ENCODE results near the gene ZDHHC1.
"Not testable (repeated sequence)": the region's sequence is repeated elsewhere in the genome, so short reads cannot be mapped to it uniquely, and the experiment has no call there.

ZDHHC1 gene

DNA sequence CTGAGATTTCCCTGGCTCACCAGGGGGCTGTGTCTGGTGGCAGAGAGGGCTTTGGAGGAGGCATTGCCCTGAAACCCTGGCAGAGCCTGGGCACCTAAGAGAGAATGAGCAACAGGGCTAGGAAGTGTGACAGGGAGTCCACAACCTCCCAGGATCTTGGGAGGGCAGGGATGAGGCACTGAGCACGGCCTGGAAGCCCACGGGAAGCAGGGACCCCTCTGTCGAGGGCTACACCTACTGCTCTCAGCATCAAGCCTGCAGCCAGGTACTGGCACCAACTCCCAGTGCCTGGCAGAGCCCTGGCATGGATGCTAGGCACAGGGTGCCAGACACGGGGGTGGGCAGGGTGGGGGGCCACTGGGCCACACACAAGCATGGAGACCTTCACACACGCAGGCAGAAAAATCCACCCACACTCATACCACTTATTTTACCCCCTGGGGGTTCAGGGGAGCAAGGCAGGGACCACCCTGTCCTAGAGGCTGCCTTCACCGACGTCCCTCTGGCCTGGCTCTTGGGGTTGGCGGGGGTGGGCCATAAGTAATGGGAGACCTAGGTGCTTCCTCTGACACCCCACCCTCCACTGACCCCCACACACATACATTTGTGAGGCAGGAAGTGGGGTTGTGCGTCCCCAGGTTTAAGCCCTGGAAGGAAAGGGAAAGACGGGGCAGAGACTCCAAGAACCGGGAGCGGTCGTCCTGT lies 13.7 kb upstream of the ZDHHC1 start:
- no peak for DNase-seq

DNA sequence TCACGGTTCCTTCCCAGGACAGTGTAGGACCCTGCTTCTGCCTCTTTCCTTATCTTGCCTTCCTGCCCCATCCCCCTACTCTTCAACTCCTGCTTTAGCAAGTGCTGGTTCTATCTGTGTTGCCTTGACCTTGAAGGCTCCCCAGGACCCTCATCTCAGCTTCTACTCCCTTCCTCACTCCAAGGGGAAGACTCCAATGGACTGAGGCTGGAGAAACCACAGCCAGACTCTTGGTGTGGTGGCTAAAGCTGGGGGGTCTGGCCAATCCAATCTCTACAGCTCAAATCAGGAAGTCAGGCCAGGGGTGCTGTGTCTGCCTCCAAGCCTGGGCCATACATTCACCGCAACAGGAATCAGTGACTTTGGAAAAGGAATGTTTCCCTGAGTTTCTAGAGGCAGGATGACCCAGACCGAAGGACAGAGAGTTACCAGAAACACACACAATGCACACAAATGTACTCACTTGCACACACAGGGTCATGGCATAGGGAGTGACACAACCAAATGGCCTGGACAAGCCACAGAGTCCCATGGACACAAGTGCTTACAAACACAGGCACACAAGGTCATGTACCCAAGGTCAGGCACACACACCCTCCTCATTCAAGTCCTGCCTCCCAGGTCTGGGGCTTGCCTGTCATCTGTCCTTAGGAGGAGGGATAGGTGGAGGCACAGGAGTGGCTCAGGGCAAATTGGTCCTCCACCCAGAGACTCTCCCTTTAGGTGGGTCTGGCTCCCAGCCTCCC lies 12.9 kb upstream of the ZDHHC1 start:
- DNase-seq, result no peak

GRCh38 chr16:67428146-67428731 lies 12.0 kb upstream of the ZDHHC1 start:
- peak; percentile 51 to 58 for DNase-seq

GRCh38 chr16:67426950-67427349 lies 10.7 kb upstream of the ZDHHC1 start:
- no peak for DNase-seq

DNA sequence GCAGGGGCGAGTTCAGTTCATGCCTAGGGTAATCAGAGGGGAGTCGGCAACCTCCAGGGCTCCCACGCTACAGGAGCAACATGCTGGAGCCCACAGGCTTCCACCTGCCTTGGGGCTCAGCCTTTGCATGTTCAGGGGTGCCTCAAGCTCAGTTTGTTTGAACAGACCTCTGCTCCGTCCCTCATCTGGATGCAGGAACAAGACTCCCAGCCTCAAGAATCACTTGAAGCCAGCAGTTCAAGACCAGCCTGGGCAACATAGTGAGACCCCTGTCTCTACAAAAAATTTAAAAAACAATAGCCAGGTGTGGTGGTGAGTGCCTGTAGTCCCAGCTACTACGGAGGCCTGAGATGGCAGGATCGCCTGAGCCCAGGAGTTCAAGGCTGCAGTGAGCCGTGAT lies 9.7 kb upstream of the ZDHHC1 start:
- DNase-seq, result no peak

GRCh38 chr16:67425580-67425979 lies 9.3 kb upstream of the ZDHHC1 start:
- no peak for DNase-seq

DNA sequence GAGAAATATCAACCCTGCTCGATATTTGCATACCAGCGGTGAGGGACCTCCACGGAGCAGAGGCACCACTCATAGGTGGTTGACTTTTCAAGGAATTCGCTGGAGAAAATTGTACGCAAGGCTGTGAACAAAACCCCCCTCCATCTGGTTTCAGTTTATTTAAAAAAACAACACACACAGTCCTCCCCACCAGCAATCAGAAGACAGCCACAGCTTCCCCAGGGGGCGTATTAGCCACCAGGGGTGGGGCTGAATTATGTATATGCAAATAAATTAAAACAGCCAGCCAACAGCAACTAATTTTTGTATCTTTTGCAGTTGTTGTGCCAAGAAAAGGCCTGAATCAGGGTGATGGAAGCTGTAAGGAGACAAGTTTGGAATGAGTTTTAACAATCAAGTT lies 8.8 kb upstream of the ZDHHC1 start:
- no peak for DNase-seq

- DNase-seq, result no peak
Measured at GRCh38 chr16:67424261-67424615, 8.0 kb upstream of the ZDHHC1 start.

DNA sequence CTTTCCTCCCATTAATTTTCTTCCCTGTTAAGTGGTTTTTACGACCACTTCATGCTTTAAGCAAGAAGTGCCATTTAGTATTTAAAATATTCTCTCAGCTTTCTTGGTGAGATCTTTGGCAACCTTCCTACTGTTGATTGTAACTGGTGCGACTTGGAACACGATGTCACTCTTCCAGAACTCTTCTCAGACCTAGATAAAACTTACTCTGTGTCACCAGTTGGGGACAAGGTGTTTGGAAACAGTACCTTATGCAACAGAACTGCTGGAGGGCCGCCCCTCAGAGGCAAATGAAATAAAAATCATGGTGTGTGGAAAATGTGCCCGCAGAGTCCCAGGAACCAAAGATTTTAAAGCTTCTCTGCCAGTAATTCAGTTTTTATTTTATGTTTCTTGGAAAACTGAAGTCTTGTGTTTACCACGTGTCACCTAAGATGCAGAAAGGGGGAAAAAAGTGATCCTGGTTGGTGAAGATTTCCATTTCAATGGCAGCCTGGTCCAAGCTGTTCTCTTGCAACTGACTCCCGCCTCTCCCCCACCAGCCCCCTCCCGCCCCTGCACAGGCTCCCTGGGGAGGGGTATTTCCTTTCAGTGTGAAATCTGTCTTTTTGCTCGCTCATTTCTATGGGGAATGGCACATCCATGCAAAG lies 7.5 kb upstream of the ZDHHC1 start:
- DNase-seq, result no peak

- no peak for DNase-seq
Measured at GRCh38 chr16:67423015-67423414, 6.7 kb upstream of the ZDHHC1 start.

GRCh38 chr16:67421030-67421429 lies 4.8 kb upstream of the ZDHHC1 start:
- DNase-seq, result no peak

DNA sequence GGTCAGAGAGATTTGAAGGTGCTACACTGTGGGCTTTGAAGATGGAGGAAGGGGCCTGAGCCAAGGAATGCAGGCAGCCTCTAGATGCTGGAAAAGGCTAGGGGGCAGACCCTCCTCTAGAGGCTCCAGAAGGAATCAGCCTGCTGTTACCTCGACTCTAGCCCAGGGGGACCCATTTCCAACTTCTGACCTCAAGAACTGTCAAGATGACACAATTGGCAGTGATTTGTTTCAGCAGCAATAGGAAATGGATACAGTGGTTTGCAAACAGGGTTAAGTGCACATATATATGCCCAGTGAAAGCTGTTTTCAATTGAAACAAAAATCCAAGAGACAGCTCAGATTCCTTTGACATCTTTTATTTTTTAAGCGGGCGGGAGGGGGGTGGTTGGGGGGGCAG lies 3.7 kb upstream of the ZDHHC1 start:
- DNase-seq, result no peak

DNA sequence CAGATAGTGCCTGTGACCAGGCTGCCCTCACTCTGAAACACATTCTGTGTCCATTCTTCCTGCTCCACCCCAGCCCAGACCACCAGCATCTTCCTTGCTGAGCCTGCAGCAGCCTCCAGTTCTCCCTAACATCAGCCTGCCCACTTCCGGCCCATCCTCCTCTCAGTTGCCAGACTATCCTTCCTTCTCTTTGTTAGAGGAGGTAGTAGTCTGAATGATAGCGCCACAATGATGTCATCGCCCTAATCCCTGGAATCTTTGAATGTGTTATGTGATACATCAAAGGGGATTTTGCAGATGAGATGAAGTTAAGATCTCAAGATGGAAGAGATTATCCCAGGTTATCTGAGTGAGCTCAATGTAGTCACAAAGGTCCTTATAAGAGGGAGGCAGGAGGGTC lies 3.2 kb upstream of the ZDHHC1 start:
- DNase-seq, result no peak

DNA sequence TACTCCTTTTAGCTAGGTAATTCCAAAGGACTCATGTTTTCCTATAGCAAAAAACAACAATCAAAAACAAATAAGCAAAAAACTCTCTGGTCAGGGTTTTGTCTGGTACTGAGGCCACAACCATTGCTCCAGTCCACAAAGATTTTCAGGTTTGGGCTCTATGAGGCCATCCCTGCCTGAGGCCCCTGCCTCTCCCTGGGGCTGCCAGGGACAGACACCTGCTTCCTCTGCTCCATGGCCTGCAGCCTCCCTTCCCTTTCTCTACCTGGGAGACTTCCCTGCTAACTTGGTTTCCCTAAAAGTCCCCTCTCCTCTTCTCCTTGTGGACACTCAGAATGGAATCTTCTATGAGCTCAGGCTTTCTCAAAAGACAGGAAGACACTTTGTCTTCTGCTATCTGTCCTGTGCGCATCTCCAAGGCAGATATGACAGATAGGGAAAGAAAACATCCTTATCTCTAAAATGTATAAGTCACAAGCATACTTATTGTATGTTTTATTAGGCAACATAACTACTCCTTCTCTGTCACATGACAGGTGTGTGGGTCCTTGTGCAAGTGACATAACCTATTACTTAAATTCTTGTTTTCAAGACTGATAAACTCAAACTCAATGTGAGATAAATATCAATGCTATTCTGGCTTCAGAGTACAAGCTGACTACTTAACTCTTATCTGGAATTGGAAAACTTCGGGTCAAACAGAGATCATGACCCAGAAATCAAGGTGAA lies 1.2 kb upstream of the ZDHHC1 start:
- DNase-seq, result no peak

DNA sequence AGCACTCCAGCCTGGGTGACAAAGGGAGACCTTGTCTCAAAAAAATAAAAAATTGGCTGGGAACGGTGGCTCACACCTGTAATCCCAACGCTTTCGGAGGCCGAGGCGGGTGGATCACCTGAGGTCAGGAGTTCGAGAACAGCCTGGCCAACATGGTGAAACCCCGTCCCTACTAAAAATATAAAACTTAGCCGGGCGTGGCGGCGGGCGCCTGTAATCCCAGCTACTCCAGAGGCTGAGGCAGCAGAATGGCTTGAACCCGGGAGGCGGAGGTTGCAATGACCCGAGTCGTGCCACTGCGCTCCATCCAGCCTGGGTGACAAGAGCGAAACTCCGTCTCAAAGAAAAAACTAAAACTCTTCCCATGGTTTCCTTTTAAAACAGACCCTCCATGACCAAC lies 856 bp downstream of the ZDHHC1 start:
- DNase-seq, result not testable (repeated sequence)

DNA sequence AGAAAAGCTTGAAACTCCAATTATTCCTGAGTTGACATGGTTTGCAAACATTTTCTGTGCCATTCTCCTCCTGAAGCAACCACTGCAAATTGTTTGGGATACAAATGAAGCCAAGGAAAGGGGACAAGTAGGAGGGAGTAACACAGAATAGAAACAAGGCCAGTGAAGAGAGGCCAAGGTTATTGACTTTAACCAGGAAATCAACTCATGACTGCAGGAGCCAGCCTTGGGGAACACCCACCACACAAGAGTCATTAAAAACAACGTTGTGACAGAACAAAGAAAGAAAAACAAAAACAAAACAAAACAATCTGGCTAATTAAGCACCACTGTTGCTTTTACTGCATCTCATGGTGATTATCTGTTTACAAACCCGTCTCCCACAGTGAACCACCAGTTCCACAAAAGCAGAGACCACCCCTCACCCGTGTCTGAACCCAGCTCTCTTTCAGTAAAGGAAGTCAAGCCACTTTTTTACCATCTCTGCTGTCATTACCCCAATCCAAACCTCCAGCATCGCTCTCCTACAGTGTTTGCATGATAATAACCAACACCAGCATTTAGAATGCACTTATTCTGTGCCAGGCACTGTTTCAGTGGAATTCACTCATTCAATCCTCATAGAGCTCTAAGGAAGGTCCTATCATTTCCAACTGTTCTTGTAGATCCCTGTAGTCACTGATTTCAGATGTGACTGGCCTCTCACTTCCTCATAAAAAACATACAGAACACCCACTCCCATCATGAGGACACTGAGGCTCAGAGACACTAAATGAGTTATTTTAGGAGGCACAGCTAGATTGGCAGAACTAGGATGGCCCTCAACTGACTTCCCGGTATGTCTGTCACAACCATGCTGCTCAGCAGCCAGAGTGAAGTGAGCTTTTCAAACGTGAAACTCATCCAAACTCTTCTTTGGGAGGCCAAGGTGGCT lies 2.0 kb downstream of the ZDHHC1 start:
- DNase-seq, result no peak

- no peak for DNase-seq
Measured at GRCh38 chr16:67412294-67412693, 4.0 kb downstream of the ZDHHC1 start.

GRCh38 chr16:67411339-67411738 lies 4.9 kb downstream of the ZDHHC1 start:
- no peak for DNase-seq

- no peak for DNase-seq
Measured at GRCh38 chr16:67409631-67410030, 6.6 kb downstream of the ZDHHC1 start.

- DNase-seq, result no peak
Measured at GRCh38 chr16:67407788-67408452, 8.4 kb downstream of the ZDHHC1 start.

- DNase-seq, result no peak
Measured at GRCh38 chr16:67407176-67407787, 9.0 kb downstream of the ZDHHC1 start.

Data from CD4-positive, alpha-beta T cell treated with Interferon alpha-2 for 1 hour (primary cell).